T-cell (primary cell): ENCODE measurements around the gene KAZN. TPM values are rescaled to one million over a fixed set of nuclear protein-coding genes. Genes with fewer than 3 reads are reported as not detected.
A peak's percentile ranks its signal among the peaks of the same experiment; 100 is the strongest.

Experiments used
- ATAC-seq, 4 experiments: fragments of 200-7000 bp in 3 of 4; fragments of 150-1000 bp in 1 of 4; cut with Tn5 transposase; replicated peaks in 1 of 4; 1 replicate in 3 of 4; 2 replicates in 1 of 4; pipeline ENCODE4 v1.10.0; 2021; ENCODE audit warnings: moderate library complexity in 3 of 4, mild to moderate bottlenecking in 2 of 4, moderate number of reproducible peaks in 1 of 4
- CTCF ChIA-PET, 2 donors: fragments of 300-600 bp; sonication (Branson Sonifier 250); formaldehyde crosslinking; loops; one replicate each; lab custom pipeline; 2022; ENCODE audit warnings: antibody characterized with exemption in 2 of 2; lab: Charles Lee
- POLR2A ChIA-PET, 2 donors: fragments of 300-600 bp; sonication (Branson Sonifier 250); formaldehyde crosslinking; loops; one replicate each; lab custom pipeline; 2022; ENCODE audit warnings: antibody characterized with exemption in 2 of 2; lab: Charles Lee
- DNase-seq, 35 experiments: peaks; one replicate each; pipeline versions ENCODE4 v3.0.0 to v3.0.0-alpha.2; 2013 to 2023
- H3K27ac ChIP-seq: one replicate; pipeline ENCODE4 v1.5.1; 2013; ENCODE audit warnings: low read length
- H3K27me3 ChIP-seq, 2 experiments: replicated peaks in 1 of 2; 1 replicate in 1 of 2; 2 replicates in 1 of 2; pipeline versions ENCODE4 v1.6.1 to v1.7.0; 2013; ENCODE audit warnings: low read length in 1 of 2, mixed read lengths in 1 of 2; ENCODE audit not compliant: control insufficient read depth in 2 of 2, insufficient read depth in 2 of 2; ENCODE audit errors: extremely low read depth in 1 of 2
- H3K36me3 ChIP-seq, 2 donors: 1 replicate in 1 of 2; 2 replicates in 1 of 2; pipeline versions ENCODE4 v1.6.1 to v1.7.0; 2013; ENCODE audit warnings: low read length in 1 of 2; ENCODE audit not compliant: control insufficient read depth in 2 of 2, insufficient read depth in 1 of 2; ENCODE audit errors: extremely low read depth in 1 of 2
- H3K4me1 ChIP-seq, 2 experiments: 1 replicate in 1 of 2; 2 replicates in 1 of 2; pipeline versions ENCODE4 v1.6.1 to v1.7.0; 2013; ENCODE audit warnings: low read length in 2 of 2, mixed read lengths in 1 of 2; ENCODE audit not compliant: insufficient read depth in 2 of 2, control insufficient read depth in 1 of 2; ENCODE audit errors: extremely low read depth in 1 of 2
- H3K4me3 ChIP-seq, 2 donors: 1 replicate in 1 of 2; 2 replicates in 1 of 2; pipeline versions ENCODE4 v1.5.1 to v1.7.0; 2013; ENCODE audit warnings: mild to moderate bottlenecking in 2 of 2, low read length in 1 of 2, moderate library complexity in 1 of 2; ENCODE audit not compliant: control insufficient read depth in 1 of 2; ENCODE audit errors: extremely low read depth in 1 of 2
- H3K9me3 ChIP-seq: 2 replicates; pipeline ENCODE4 v1.7.0; 2013
- H3K27ac Mint-ChIP-seq, 2 donors: one replicate each; pipeline ENCODE4 v1.8.0; 2020 to 2021; ENCODE audit warnings: mild to moderate bottlenecking in 2 of 2, mixed read lengths in 2 of 2
- H3K27me3 Mint-ChIP-seq, 2 donors: one replicate each; pipeline ENCODE4 v1.8.0; 2021 to 2022; ENCODE audit warnings: mixed read lengths in 2 of 2
- H3K36me3 Mint-ChIP-seq: one replicate; pipeline ENCODE4 v1.8.0; 2021; ENCODE audit warnings: mixed read lengths
- H3K4me1 Mint-ChIP-seq, 3 donors: one replicate each; pipeline ENCODE4 v1.8.0; 2020 to 2022; ENCODE audit warnings: mixed read lengths in 3 of 3, mild to moderate bottlenecking in 1 of 3
- H3K4me3 Mint-ChIP-seq, 3 donors: one replicate each; pipeline ENCODE4 v1.8.0; 2020 to 2022; ENCODE audit warnings: mild to moderate bottlenecking in 3 of 3, mixed read lengths in 3 of 3, moderate library complexity in 3 of 3
- H3K9me3 Mint-ChIP-seq, 3 donors: one replicate each; pipeline ENCODE4 v1.8.0; 2020 to 2022; ENCODE audit warnings: mixed read lengths in 3 of 3
- WGBS: methylation state at CpG from one replicate; pipeline ENCODE4 v1.1.5; 2013; ENCODE audit warnings: missing lambda C conversion rate; ENCODE audit not compliant: insufficient coverage; 5-methylcytosine and 5-hydroxymethylcytosine counted together
- total RNA-seq, 35 experiments: library from RNA in 6 of 35; stranded (reverse) in 6 of 35; fragments of 120-200 nt in 1 of 35; gene quantifications; one replicate each; pipeline versions ENCODE4 v1.2.1 to v1.2.4 and lab custom pipeline; 2013 to 2026

KAZN gene
- total RNA-seq, 5 donors from 2014 or later (not counting 1 experiment from before 2014, with no cell fraction given): 0.18 to 0.58 (median 0.30) TPM

- Histone ChIP-seq H3K9me3 (no peaks in the 10 kb centered on the region), H3K27ac (no peak overlapping the region), H3K27me3 (peaks cover 0 to 7% of the 10 kb centered on the region in 2 experiments), H3K4me3 (peak overlapping the region in 1 of 2 donors; percentile 53), H3K36me3 (no peaks in the 10 kb centered on the region), H3K4me1 (peaks cover 14 to 17% of the 10 kb centered on the region in 2 experiments)
- DNase-seq (peak in 25 of 35 experiments; percentile 2 to 46 (median 19)), ATAC-seq (peak; percentile 82 to 97 (median 94))
- H3K9me3 Mint-ChIP-seq: peaks cover 0 to 4% (median 0%) of the 10 kb centered on the region in 3 donors
- peaks cover 14 to 23% (median 15%) of the 10 kb centered on the region in 3 donors for H3K4me1 Mint-ChIP-seq
- 54% methylated on average over 3 of the region's 7 CpGs for WGBS
- H3K27ac Mint-ChIP-seq: peak overlapping the region in 1 of 2 donors; percentile 69
- H3K36me3 Mint-ChIP-seq: no peaks in the 10 kb centered on the region
- CTCF ChIA-PET: interaction anchor here (0.6 kb wide), 2 partner anchors 46 to 164 kb away, joined by 3 to 5 read pairs; no protein-coding TSS in a partner anchor
- POLR2A ChIA-PET: interaction anchor here in 1 of 2 donors (0.5 kb wide), 1 partner anchor 280 kb away, joined by 5 read pairs; no protein-coding TSS in a partner anchor
- H3K27me3 Mint-ChIP-seq: peaks cover 0 to 10% of the 10 kb centered on the region in 2 donors
- peak overlapping the region in 1 of 3 donors; percentile 46 for H3K4me3 Mint-ChIP-seq
These were observed 370.5 kb downstream of the KAZN start for GRCh38 chr1:14969006-14969405.

- Mint-ChIP-seq H3K4me3 (no peak overlapping the region), H3K4me1 (peaks cover 14 to 23% (median 15%) of the 10 kb centered on the region in 3 donors), H3K9me3 (peaks cover 0 to 4% (median 0%) of the 10 kb centered on the region in 3 donors), H3K27ac (no peak overlapping the region), H3K36me3 (no peaks in the 10 kb centered on the region), H3K27me3 (peaks cover 0 to 12% of the 10 kb centered on the region in 2 donors)
- POLR2A ChIA-PET: no interaction called here
- ATAC-seq: no peak
- no peak for DNase-seq
- no peak overlapping the region for H3K4me3 ChIP-seq
- no peaks in the 10 kb centered on the region for H3K36me3 ChIP-seq
- WGBS: 69% methylated on average over 7 of the region's 16 CpGs
- no peak overlapping the region for H3K27ac ChIP-seq
- peaks cover 14 to 17% of the 10 kb centered on the region in 2 experiments for H3K4me1 ChIP-seq
- peaks cover 0 to 7% of the 10 kb centered on the region in 2 experiments for H3K27me3 ChIP-seq
- CTCF ChIA-PET: no interaction called here
- H3K9me3 ChIP-seq: no peaks in the 10 kb centered on the region
These were observed 371.8 kb downstream of the KAZN start for GRCh38 chr1:14970115-14970798.

- CTCF ChIA-PET: no interaction called here
- no CpG with 5 or more reads among the region's 5 CpGs for WGBS
- peaks cover 0 to 12% of the 10 kb centered on the region in 2 donors for H3K27me3 Mint-ChIP-seq
These were observed 372.3 kb downstream of the KAZN start for GRCh38 chr1:14970799-14971141.

GRCh38 chr1:14971221-14971620, 372.7 kb downstream of the KAZN start:
- Mint-ChIP-seq H3K4me1 (peaks cover 14 to 23% (median 15%) of the 10 kb centered on the region in 3 donors), H3K4me3 (peak overlapping the region in 2 of 3 donors; percentile 17 to 48), H3K27me3 (peaks cover 0 to 12% of the 10 kb centered on the region in 2 donors), H3K27ac (no peak overlapping the region), H3K36me3 (no peaks in the 10 kb centered on the region), H3K9me3 (peaks cover 0 to 4% (median 0%) of the 10 kb centered on the region in 3 donors)
- H3K27me3 ChIP-seq: peaks cover 0 to 7% of the 10 kb centered on the region in 2 experiments
- POLR2A ChIA-PET: no interaction called here
- H3K36me3 ChIP-seq: no peaks in the 10 kb centered on the region
- peaks cover 14 to 17% of the 10 kb centered on the region in 2 experiments for H3K4me1 ChIP-seq
- H3K27ac ChIP-seq: no peak overlapping the region
- H3K4me3 ChIP-seq: no peak overlapping the region
- 94% methylated on average over 12 of the region's 12 CpGs for WGBS
- CTCF ChIA-PET: no interaction called here
- no peaks in the 10 kb centered on the region for H3K9me3 ChIP-seq
- ATAC-seq (no peak), DNase-seq (no peak)

More at GRCh38 chr1:14970799-14971141, 372.3 kb downstream of the KAZN start:
- Histone ChIP-seq H3K27ac (no peak overlapping the region), H3K27me3 (peaks cover 0 to 7% of the 10 kb centered on the region in 2 experiments), H3K9me3 (no peaks in the 10 kb centered on the region), H3K4me1 (peaks cover 14 to 17% of the 10 kb centered on the region in 2 experiments), H3K36me3 (no peaks in the 10 kb centered on the region), H3K4me3 (no peak overlapping the region)
- Mint-ChIP-seq H3K9me3 (peaks cover 0 to 4% (median 0%) of the 10 kb centered on the region in 3 donors), H3K27ac (no peak overlapping the region), H3K4me3 (no peak overlapping the region), H3K36me3 (no peaks in the 10 kb centered on the region), H3K4me1 (peaks cover 14 to 23% (median 15%) of the 10 kb centered on the region in 3 donors)
- ATAC-seq: no peak
- DNase-seq: no peak
- POLR2A ChIA-PET: no interaction called here

GRCh38 chr1:14972107-14972506, 373.6 kb downstream of the KAZN start:
- WGBS: 89% methylated on average over 7 of the region's 7 CpGs
- ATAC-seq: no peak
- H3K4me3 ChIP-seq: no peak overlapping the region
- peaks cover 0 to 4% (median 0%) of the 10 kb centered on the region in 3 donors for H3K9me3 Mint-ChIP-seq
- CTCF ChIA-PET: no interaction called here
- peak overlapping the region in 1 of 3 donors; percentile 48 for H3K4me3 Mint-ChIP-seq
- H3K4me1 ChIP-seq: peaks cover 14 to 17% of the 10 kb centered on the region in 2 experiments
- H3K27ac Mint-ChIP-seq: no peak overlapping the region
- no peaks in the 10 kb centered on the region for H3K9me3 ChIP-seq
- peaks cover 0 to 12% of the 10 kb centered on the region in 2 donors for H3K27me3 Mint-ChIP-seq
- H3K36me3 ChIP-seq: no peaks in the 10 kb centered on the region
- peaks cover 14 to 23% (median 15%) of the 10 kb centered on the region in 3 donors for H3K4me1 Mint-ChIP-seq
- no peak overlapping the region for H3K27ac ChIP-seq
- POLR2A ChIA-PET: no interaction called here
- H3K27me3 ChIP-seq: peaks cover 0 to 5% of the 10 kb centered on the region in 2 experiments
- no peaks in the 10 kb centered on the region for H3K36me3 Mint-ChIP-seq
- no peak for DNase-seq

- H3K4me3 Mint-ChIP-seq: no peak overlapping the region
- 80% methylated on average over 4 of the region's 5 CpGs for WGBS
- H3K9me3 Mint-ChIP-seq: peaks cover 0 to 4% (median 0%) of the 10 kb centered on the region in 3 donors
- no peak overlapping the region for H3K4me3 ChIP-seq
- POLR2A ChIA-PET: no interaction called here
- CTCF ChIA-PET: no interaction called here
- DNase-seq (no peak), ATAC-seq (no peak)
- H3K36me3 Mint-ChIP-seq: no peaks in the 10 kb centered on the region
- no peaks in the 10 kb centered on the region for H3K36me3 ChIP-seq
- H3K9me3 ChIP-seq: no peaks in the 10 kb centered on the region
- H3K4me1 ChIP-seq: peaks cover 9% of the 10 kb centered on the region in 2 experiments
- no peak overlapping the region for H3K27ac ChIP-seq
- peaks cover 0 to 7% of the 10 kb centered on the region in 2 experiments for H3K27me3 ChIP-seq
- H3K27me3 Mint-ChIP-seq: peaks cover 0 to 12% of the 10 kb centered on the region in 2 donors
- H3K4me1 Mint-ChIP-seq: peaks cover 12 to 17% (median 13%) of the 10 kb centered on the region in 3 donors
- no peak overlapping the region for H3K27ac Mint-ChIP-seq
These were observed 375.3 kb downstream of the KAZN start for GRCh38 chr1:14973773-14974172.
